ENCODE data around the gene TENM4. TPM values are rescaled to one million over a fixed set of nuclear protein-coding genes. Genes with fewer than 3 reads are reported as not detected.

TENM4 gene
- total RNA-seq, 2 experiments from 2014 or later = not detected

GRCh38 chr11:79291948-79292347 is 148.9 kb downstream of the TENM4 start:
- DNase-seq (no peak), ATAC-seq (no peak)
- H3K9me3 Mint-ChIP-seq (ENCODE audit: insufficient read depth) = no peaks in the 10 kb centered on the region
- no peak overlapping the region for H3K4me3 Mint-ChIP-seq
- no peaks in the 10 kb centered on the region for H3K27me3 Mint-ChIP-seq (ENCODE audit: low read depth)
- no peaks in the 10 kb centered on the region for H3K4me1 Mint-ChIP-seq (ENCODE audit: low read depth)
- no peaks in the 10 kb centered on the region for H3K36me3 Mint-ChIP-seq (ENCODE audit: low read depth)
- ChIA-PET CTCF (no interaction called here), POLR2A (no interaction called here)
- H3K27ac Mint-ChIP-seq = no peak overlapping the region

GRCh38 chr11:79290761-79291160 is 150.1 kb downstream of the TENM4 start:
- no peak overlapping the region for H3K4me3 Mint-ChIP-seq
- ATAC-seq (no peak), DNase-seq (no peak)
- H3K36me3 Mint-ChIP-seq (ENCODE audit: low read depth) = no peaks in the 10 kb centered on the region
- ChIA-PET POLR2A (no interaction called here), CTCF (no interaction called here)
- H3K4me1 Mint-ChIP-seq (ENCODE audit: low read depth) = no peaks in the 10 kb centered on the region
- no peaks in the 10 kb centered on the region for H3K9me3 Mint-ChIP-seq (ENCODE audit: insufficient read depth)
- H3K27ac Mint-ChIP-seq = no peak overlapping the region
- no peaks in the 10 kb centered on the region for H3K27me3 Mint-ChIP-seq (ENCODE audit: low read depth)

DNA sequence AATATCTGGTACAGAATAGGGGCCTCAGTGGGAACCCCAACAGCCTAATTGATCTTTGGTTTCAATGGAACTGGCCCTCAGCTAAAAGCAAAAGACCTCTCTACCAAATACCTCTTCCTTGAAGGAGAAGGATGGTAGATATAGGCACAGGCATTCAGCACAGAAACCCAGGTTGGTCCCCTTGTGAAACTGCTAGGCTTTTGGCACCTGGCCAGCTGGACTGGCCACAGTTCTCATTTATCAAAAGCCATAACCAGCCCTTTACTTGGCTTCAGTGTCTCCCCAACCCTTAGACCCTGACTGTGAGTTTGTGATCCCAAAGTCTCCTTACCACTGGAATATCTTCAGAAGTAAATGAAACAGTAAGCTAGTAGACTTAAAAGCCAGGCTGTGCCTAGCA is 152.9 kb downstream of the TENM4 start:
- Mint-ChIP-seq H3K27ac (no peak overlapping the region), H3K9me3 (ENCODE audit: insufficient read depth) (no peaks in the 10 kb centered on the region), H3K4me1 (ENCODE audit: low read depth) (no peaks in the 10 kb centered on the region), H3K36me3 (ENCODE audit: low read depth) (no peaks in the 10 kb centered on the region), H3K4me3 (no peak overlapping the region), H3K27me3 (ENCODE audit: low read depth) (no peaks in the 10 kb centered on the region)
- POLR2A ChIA-PET = no interaction called here
- DNase-seq = no peak
- CTCF ChIA-PET = no interaction called here
- ATAC-seq = no peak

DNA sequence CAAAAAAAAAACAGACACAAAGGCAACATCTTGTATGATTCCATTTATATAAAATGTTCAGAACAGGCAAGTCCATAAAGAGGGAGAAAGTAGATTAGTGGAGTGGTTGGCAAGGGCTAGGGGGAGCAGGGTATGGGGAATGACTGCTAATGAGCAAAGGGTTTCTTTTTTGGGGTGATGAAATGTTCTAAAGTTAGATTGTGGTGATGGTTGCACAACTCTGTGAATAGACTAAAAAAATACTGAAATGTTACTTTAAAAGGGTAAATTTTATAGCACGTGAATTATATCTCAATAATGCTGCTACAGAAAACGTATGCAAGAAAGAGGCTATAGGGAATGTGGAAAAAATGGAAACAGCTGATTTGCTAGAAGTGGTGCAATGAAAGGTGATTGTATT is 155.1 kb downstream of the TENM4 start:
- no peaks in the 10 kb centered on the region for H3K9me3 Mint-ChIP-seq (ENCODE audit: insufficient read depth)
- POLR2A ChIA-PET = no interaction called here
- H3K4me1 Mint-ChIP-seq (ENCODE audit: low read depth) = no peaks in the 10 kb centered on the region
- CTCF ChIA-PET = no interaction called here
- H3K27ac Mint-ChIP-seq = no peak overlapping the region
- no peaks in the 10 kb centered on the region for H3K27me3 Mint-ChIP-seq (ENCODE audit: low read depth)
- DNase-seq (no peak), ATAC-seq (no peak)
- no peak overlapping the region for H3K4me3 Mint-ChIP-seq
- no peaks in the 10 kb centered on the region for H3K36me3 Mint-ChIP-seq (ENCODE audit: low read depth)

DNA sequence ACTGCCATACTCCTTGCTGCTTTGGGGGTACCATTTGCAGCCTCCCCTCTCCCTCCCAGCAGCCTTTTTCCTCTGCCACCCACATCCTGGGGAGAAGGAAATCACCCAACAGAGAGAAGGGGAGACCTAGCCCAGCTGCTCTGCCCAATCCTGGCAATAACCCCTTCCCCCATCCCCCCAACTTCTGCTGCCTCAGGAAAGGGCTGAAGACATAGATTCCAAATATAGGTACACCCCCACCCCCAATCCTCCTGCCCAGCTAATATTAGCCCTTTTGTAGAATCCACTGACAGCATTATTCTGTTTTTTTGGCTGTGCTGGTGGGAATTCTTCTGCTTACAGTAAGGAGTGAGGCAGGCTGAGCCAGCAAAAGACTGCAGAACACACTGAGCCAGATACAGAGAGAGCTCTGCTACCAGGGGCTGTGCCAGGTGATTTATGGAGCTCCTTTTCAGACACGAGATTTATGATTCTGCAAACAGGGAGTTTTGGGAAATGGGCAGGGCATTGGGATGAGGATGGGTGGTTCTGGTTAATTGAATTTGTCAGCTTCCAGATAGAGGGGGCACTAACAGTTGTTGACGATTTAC is 164.0 kb downstream of the TENM4 start:
- H3K4me3 Mint-ChIP-seq = no peak overlapping the region
- CTCF ChIA-PET = no interaction called here

DNA sequence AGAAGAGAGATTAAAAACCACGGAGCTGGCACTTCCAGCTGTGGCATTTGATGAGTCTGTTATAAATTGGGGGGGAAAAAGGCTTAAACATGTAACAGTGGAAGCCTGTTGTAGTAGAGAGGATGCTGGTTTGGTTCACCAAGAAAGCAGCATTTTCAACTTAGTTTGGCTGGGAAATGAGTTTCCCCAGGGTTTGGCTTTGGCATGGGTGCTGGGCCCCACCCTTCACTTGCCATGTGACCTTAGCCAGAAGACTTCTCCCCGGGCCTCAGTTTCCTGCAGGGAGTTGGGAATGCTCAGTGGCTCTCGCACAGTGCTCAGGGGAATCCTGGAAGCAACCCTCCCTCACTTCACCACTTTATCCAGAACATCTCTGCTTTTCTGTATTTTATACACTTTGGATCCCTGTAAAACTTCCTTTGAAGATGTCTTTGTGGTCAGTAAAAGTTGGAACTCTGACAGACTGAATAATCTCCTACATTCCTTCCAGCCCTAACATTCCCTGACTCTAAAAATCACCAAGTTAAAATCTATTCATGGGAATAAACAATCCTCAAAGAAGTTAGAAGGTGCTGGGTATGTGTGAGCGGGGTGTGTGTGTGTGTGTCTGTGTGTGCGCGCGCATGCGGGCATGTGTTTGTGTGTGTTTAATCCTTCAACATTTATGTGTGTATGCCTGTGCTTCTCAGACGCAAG is 166.0 kb downstream of the TENM4 start:
- no peak overlapping the region for H3K27ac Mint-ChIP-seq
- CTCF ChIA-PET = no interaction called here
- H3K27me3 Mint-ChIP-seq (ENCODE audit: low read depth) = peaks cover 2% of the 10 kb centered on the region
- ATAC-seq = no peak
- POLR2A ChIA-PET = no interaction called here
- no peaks in the 10 kb centered on the region for H3K9me3 Mint-ChIP-seq (ENCODE audit: insufficient read depth)
- no peak overlapping the region for H3K4me3 Mint-ChIP-seq
- H3K4me1 Mint-ChIP-seq (ENCODE audit: low read depth) = no peaks in the 10 kb centered on the region
- no peak for DNase-seq
- H3K36me3 Mint-ChIP-seq (ENCODE audit: low read depth) = no peaks in the 10 kb centered on the region

More for the DNA sequence above, 164.0 kb downstream of the TENM4 start:
- H3K27me3 Mint-ChIP-seq (ENCODE audit: low read depth) = no peaks in the 10 kb centered on the region
- ATAC-seq = no peak
- no peaks in the 10 kb centered on the region for H3K9me3 Mint-ChIP-seq (ENCODE audit: insufficient read depth)
- H3K4me1 Mint-ChIP-seq (ENCODE audit: low read depth) = no peaks in the 10 kb centered on the region
- no peaks in the 10 kb centered on the region for H3K36me3 Mint-ChIP-seq (ENCODE audit: low read depth)
- no peak for DNase-seq
- H3K27ac Mint-ChIP-seq = no peak overlapping the region
- POLR2A ChIA-PET = no interaction called here

GRCh38 chr11:79273781-79274180 is 167.0 kb downstream of the TENM4 start:
- Mint-ChIP-seq H3K27me3 (ENCODE audit: low read depth) (peaks cover 2% of the 10 kb centered on the region), H3K27ac (no peak overlapping the region)
- no peak for ATAC-seq

DNA sequence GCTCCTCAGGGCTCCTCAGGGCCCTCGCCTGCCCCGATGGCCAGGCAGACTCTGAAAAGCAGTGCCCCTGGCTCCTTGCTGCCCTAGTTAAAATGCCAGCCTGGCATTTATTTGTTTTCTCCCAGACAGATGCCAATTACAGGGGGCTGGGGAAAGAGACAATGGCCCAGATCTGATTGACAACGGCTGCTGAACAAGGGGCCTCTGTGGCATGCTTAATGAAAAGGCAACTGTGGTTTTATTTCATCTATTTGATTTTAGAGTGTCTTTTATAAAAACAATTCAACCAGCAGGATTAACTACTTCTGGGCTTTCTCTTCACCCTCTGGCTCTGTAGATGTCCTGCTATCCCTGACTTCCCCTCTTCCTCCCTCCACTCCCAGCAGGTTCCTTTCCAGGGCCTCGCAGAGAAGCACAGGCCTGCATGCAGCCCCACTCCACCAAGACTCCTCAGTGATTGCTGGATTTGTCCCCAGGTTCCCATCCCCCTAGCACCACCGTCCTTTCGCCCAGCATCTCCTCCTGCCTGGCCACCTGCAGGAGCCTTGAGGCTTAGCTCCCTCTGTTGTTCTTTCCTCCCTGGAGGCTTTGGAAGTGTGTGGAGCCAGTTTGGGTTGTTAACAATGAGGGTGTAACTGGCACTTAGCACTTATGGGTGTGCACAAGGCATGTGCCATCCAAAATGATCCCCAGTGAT is 171.1 kb downstream of the TENM4 start:
- Mint-ChIP-seq H3K27me3 (ENCODE audit: low read depth) (peaks cover 5% of the 10 kb centered on the region), H3K36me3 (ENCODE audit: low read depth) (no peaks in the 10 kb centered on the region), H3K9me3 (ENCODE audit: insufficient read depth) (no peaks in the 10 kb centered on the region), H3K4me3 (no peak overlapping the region), H3K27ac (no peak overlapping the region), H3K4me1 (ENCODE audit: low read depth) (no peaks in the 10 kb centered on the region)
- ATAC-seq (no peak), DNase-seq (no peak)
- ChIA-PET POLR2A (no interaction called here), CTCF (no interaction called here)

More at GRCh38 chr11:79273781-79274180, 167.0 kb downstream of the TENM4 start:
- ChIA-PET POLR2A (no interaction called here), CTCF (no interaction called here)
- no peak for DNase-seq
- no peak overlapping the region for H3K4me3 Mint-ChIP-seq
- H3K9me3 Mint-ChIP-seq (ENCODE audit: insufficient read depth) = no peaks in the 10 kb centered on the region
- no peaks in the 10 kb centered on the region for H3K4me1 Mint-ChIP-seq (ENCODE audit: low read depth)
- H3K36me3 Mint-ChIP-seq (ENCODE audit: low read depth) = no peaks in the 10 kb centered on the region

- Mint-ChIP-seq H3K4me1 (ENCODE audit: low read depth) (no peaks in the 10 kb centered on the region), H3K9me3 (ENCODE audit: insufficient read depth) (no peaks in the 10 kb centered on the region), H3K36me3 (ENCODE audit: low read depth) (no peaks in the 10 kb centered on the region), H3K27ac (no peak overlapping the region), H3K4me3 (no peak overlapping the region), H3K27me3 (ENCODE audit: low read depth) (peaks cover 5% of the 10 kb centered on the region)
- ChIA-PET CTCF (no interaction called here), POLR2A (no interaction called here)
- ATAC-seq (no peak), DNase-seq (no peak)
Observed at GRCh38 chr11:79266396-79266795, 174.4 kb downstream of the TENM4 start.

- CTCF ChIA-PET = no interaction called here
- H3K4me3 Mint-ChIP-seq = no peak overlapping the region
- ATAC-seq (no peak), DNase-seq (no peak)
- POLR2A ChIA-PET = no interaction called here
- H3K9me3 Mint-ChIP-seq (ENCODE audit: insufficient read depth) = no peaks in the 10 kb centered on the region
- H3K27me3 Mint-ChIP-seq (ENCODE audit: low read depth) = peaks cover 5% of the 10 kb centered on the region
- no peak overlapping the region for H3K27ac Mint-ChIP-seq
- no peaks in the 10 kb centered on the region for H3K36me3 Mint-ChIP-seq (ENCODE audit: low read depth)
- H3K4me1 Mint-ChIP-seq (ENCODE audit: low read depth) = no peaks in the 10 kb centered on the region
Observed at GRCh38 chr11:79265756-79266322, 175.0 kb downstream of the TENM4 start.

DNA sequence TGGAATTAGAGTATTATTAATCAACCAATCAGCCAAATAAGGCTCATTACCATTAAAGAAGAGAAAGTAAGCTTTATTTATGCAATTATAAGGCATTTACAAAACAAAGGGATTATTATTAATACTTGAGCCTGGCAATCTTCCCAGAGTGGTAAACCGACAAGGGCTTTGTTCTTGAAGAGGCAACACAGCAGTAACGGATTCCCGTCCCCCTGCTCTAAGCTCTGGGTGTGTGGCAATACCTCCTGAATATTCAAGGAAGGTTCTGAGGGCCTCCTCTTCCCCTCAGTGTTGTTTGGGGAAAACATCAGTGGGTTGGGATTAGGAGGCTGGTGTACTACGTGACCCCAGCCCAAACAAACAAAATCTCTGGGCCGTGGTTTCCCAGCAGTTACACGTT is 176.5 kb downstream of the TENM4 start:
- no peak overlapping the region for H3K27ac Mint-ChIP-seq
- H3K36me3 Mint-ChIP-seq (ENCODE audit: low read depth) = no peaks in the 10 kb centered on the region
- H3K9me3 Mint-ChIP-seq (ENCODE audit: insufficient read depth) = no peaks in the 10 kb centered on the region
- ATAC-seq = no peak
- POLR2A ChIA-PET = no interaction called here
- CTCF ChIA-PET = no interaction called here
- DNase-seq = no peak
- no peak overlapping the region for H3K4me3 Mint-ChIP-seq
- H3K27me3 Mint-ChIP-seq (ENCODE audit: low read depth) = peaks cover 3% of the 10 kb centered on the region
- H3K4me1 Mint-ChIP-seq (ENCODE audit: low read depth) = no peaks in the 10 kb centered on the region

DNA sequence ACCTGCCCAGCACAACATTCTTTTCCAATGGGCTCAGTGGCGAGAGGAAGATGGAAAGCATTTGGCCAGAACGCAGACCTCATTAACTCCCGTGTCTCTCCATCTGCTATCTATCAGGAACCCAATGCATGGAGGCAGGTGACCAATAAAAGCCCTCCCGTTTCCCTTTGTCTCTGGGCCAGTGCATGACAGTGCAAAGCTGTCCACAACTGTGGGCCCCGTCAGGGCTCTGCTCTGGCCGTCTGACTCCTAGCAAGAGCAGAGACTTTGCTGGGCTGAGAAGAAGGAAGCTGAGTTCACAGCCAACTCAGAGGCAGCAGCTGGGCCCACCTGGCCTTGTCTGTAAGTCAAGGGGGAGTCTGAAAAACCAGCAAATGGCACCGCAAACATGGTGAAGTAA is 177.8 kb downstream of the TENM4 start:
- Mint-ChIP-seq H3K4me1 (ENCODE audit: low read depth) (no peaks in the 10 kb centered on the region), H3K4me3 (no peak overlapping the region), H3K27me3 (ENCODE audit: low read depth) (no peaks in the 10 kb centered on the region), H3K9me3 (ENCODE audit: insufficient read depth) (no peaks in the 10 kb centered on the region), H3K36me3 (ENCODE audit: low read depth) (no peaks in the 10 kb centered on the region), H3K27ac (no peak overlapping the region)
- ATAC-seq (no peak), DNase-seq (no peak)
- POLR2A ChIA-PET = no interaction called here
- CTCF ChIA-PET = no interaction called here

All from activated CD8-positive, alpha-beta T cell treated with anti-CD3 and anti-CD28 coated beads, Interleukin-2, amount 10 ng/mL, durations not matched to agents 7 days and 5 days (primary cell).